ENCODE measurements around the gene SRXN1.

DNA sequence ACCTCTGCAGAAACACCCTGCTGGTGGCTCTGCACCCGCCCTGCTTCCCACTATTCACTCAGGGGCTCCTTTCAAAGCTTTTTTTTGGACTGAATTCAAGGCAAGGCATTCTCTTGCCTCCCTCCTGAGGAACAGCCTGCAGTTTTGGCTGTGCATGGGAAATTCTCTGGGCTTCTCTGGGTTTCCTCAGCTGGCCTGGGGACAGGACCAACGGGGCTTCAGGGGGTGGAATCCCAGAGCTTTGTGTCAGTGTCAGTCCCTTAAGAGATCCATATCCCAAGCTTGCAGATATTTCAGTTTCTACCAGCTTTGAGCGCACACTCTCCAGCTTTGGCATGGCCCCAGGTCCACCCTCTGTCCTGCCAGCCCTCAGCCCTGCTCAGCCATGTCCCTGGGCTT, 20.6 kb upstream of the SRXN1 start:
- TF ChIP-seq SP1 (IDR thresholded peaks at IDR 0.05) (no peak), NFRKB (IDR thresholded peaks at IDR 0.05) (no peak), LEF1 (IDR thresholded peaks at IDR 0.05; ENCODE audit: borderline replicate concordance) (no peak), ELF4 (IDR thresholded peaks at IDR 0.05) (no peak), SUZ12 (IDR thresholded peaks at IDR 0.05) (no peak)

Measured in HEK293T (cell line).